DMS53 treated with DMSO at 0.1 percent for 48 hours (cell line): ENCODE measurements around the gene TMED4.
A peak's percentile ranks its signal among the peaks of the same experiment; 100 is the strongest.

Experiments used
- DNase-seq: peaks from one replicate; lab custom pipeline; 2025; ENCODE audit not compliant: unreplicated experiment; lab: John Stamatoyannopoulos, UW

The TMED4 gene

DNA sequence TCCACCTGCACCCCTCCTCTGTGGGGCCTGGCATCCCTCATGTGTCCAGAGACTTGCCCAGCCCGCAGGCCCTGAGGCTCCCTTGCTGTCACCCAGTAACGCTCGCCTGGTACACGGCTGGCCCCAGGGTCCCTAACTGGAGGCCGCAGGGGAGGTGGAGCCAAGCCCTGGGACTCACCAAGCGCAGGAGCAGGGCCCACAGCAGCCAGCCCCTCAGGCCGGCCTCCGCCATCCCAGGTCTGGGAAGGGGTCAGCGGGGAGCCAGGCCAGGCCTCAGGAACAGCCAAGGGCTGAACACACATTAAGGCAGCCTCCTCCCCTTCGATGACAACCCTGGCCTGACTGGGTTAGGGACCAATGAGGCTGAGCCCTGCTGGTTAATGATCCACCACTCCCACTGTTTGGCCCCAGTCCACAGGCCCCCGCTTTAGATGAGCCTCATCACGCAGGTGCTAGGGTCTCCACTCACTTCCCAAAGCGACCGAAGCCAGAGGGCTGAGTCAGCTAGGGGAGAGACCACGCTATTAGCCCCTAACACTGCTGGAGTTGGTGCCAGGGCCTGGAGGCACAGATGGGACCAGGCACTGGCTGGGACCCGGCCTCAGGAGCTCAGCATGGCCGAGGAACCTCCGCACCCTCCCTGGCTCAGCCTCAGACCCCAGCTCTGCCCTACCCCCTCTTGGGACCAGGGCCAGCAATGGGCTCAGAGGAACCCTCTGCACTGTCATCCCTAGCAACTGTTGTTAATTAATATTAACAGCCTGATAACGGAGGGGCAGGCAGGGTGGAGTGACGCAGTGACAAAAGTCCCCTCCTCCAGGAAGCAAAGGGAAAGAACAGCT is 40.8 kb downstream of the TMED4 start, which contains the start of gene NPC1L1:
NPC1L1 (minus strand) TSS at position 303 of the 842 bp plus-strand sequence; CDS start at position 232, 71 bp downstream.
- no peak for DNase-seq

DNA sequence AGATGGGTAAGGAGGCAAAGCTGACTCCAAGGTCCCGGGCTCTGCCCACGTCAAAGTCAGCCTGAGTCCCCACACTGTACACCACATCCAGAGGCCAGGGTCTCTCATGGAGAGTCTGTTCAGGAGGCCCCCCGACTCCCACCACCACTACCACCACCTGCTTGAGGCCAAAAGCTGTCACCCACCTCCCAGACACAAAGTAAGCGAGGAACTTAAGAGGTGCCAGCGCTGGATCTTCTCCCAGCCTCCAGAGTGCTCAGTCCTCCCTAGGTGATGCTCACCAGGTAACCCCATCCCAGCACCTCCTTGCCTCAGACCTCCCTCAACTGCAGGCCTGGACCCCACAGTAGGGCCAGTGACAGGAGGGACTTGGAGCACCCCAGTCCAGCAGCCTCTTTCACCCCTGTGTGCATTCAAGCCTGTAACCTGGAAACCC is 41.4 kb downstream of the TMED4 start:
- no peak for DNase-seq

DNA sequence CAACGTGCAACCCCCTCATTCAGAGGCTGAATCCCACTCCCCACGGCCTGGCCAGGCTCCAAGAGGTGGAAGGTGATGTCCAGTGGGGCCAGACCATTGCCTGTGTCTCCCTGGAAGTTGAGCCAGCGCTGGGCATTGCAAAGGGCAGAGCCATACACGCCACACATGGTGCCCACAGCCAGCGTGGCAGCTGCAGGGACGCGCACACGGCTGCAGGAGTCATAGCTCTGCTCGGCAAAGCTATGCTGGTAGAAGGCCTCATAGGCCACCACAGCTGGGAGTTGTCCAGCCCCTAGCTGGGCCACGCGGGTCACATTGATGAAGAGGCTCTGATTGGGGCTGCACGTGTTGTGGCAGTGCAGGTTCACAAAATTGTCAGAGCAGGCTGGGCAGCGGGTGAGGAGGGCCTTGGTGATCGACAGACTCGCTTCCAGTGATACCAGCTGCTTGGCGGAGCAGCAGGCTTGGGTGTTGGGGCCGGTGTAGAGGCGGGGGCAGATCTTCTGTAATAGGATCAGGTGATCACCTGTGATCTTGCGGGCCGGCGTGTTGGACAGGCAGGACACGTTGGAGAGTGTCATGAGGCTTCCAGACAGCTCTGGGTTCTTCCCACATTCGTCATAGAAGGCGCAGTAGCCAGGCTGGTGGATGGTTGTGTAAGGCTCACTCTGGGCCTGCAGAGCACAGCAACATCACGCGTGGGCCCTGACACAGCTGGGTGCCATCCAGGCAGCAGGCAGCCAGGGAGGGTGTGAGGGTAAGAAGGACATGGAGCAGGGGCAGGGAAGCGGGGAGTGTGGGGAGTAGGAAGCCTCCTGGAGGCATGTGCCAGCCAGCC is 42.1 kb downstream of the TMED4 start:
- DNase-seq, result no peak

DNA sequence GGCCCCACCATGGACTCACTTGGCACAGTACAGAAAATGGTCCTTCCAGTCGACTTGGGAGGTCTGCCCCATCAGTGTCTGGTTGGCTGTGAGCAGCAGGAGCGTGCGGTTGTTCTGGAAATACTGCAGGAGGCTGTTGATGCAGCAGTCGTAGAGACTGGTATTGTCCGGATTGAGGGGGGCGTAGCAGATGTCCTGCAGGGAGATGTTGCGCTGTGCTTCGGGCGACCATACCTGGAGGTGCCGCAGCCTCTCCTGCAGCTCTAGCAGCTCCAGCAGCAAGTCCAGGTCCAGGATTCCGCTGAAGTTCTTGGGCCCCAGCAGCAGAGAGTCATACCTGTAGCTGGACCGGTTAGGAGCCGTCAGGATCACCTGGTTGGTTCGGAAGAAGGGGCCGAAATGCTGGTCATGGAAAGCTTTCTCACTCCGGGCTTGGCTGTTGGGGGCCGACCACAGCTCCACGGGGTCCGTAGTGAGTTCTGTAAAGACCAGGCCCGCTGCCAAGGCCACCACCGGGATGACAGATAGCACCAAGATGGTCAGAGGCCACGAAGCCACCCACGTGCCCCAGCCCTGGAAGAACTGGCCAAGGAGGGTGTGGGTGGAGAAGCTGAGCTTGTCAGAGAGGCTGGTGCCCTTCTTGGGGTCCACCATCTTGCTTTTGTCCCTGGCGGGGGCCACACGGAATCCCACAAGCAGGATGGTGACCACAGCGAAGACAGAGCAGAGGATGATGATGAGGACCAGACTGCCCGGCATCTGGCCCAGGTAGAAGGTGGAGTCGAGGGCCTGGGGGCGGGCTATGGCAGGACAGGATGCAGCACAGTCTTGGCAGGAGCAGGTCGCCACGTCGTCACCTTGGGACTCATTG is 43.0 kb downstream of the TMED4 start:
- DNase-seq, result no peak

DNA sequence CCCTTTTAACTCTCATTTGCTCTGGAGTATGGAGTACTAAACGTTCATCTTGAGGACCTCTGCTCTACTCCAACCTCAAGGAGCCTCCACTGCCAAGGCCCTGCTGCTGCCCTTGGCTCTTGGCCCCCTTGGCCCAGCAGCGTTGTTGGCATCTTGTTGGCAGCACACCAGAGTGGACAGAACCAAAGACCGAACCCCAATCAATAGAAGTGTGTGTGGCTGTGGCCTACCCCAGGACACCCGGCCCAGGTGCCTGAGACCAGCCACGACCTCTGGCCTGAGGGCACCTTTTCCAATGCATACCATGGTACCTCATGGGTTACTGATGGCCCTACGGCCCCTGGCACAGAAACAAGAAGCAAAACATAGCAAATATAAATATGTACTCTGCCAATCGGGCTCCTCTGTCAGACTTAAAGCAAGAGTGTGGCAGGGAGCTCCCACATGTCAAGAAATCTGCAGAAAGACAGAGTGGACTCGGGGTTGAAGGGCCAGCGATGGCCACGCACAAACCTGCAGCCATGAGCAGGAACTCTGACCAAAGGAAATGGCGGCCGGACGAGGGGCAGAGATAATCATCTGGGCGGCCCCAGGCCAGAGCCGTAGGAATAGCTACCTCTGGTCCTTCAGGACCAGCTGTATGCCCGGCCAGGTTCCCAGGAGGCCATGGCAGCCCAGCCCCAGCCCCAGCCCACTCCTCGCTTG is 43.8 kb downstream of the TMED4 start:
- DNase-seq, result no peak

DNA sequence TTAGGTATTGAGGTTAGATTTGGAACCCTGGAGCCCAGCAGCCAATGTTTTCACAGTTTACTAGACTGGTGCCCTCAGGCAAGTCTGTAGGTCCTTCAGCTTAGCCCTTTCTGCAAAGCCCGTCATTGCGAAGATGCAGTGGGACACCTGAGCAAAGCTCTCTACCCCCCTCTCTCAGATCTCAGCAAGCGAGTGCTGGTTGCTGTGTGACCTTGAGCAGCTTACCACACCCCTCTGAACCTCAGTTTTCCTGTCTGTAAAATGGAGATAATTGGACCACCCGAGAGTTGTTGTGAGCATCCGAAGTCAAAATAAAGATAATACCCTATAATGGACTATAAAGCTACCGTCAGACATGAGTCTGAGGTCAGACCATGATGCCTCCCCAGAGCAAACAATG is 44.6 kb downstream of the TMED4 start:
- DNase-seq, result no peak

DNA sequence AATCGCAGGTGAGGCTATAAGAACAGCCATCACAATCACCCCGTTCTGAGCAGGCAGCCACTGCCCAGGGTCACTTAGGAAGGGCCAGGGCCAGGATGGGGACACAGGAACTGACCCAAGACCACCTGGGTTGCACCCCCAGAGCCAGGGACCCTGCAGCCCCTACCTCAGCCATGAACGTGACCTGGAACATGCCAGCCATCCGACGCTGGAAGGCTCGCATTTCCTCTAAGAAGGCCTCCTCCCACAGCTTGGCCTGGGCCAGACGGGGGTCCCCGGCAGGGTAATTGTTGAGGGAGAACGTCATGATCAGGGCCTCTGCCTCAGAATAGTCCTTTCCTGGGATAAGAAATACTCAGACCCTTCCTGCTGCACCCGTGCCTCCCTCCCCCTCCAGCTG is 45.9 kb downstream of the TMED4 start:
- DNase-seq, result no peak

DNA sequence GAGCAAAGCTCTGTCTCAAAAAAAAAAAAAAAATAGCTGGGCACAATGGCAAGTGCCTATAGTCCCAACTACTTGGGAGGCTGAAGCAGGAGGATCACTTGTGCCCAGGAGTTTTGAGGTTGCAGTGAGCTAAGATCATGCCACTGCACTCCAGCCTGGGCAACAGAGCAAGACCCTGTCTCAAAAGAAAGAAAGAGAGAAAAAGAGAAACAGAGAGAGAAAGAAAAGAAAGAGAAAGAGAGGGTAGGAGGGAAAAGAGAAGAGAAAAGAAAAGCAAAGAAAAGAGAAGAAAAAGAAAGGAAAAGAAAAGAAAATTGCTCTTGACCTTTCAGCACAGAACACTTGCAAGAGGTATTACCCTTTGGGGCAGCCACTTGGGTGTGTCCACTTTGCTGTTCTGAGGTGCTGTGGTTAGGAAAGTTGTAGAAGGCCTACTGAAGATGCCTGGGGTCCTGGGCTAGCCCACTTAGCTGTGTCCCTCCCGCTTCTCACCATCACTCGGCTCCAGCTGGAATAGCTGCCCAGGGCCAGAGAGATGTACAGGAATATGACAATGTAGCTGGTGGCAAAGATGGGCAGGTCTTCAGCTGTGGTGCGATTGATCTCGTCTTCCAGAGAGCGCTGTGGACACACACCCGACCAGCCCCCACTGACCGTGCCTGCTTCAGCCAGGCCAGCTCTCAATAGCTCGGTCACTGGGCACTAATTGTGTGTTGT is 46.5 kb downstream of the TMED4 start:
- no peak for DNase-seq

DNA sequence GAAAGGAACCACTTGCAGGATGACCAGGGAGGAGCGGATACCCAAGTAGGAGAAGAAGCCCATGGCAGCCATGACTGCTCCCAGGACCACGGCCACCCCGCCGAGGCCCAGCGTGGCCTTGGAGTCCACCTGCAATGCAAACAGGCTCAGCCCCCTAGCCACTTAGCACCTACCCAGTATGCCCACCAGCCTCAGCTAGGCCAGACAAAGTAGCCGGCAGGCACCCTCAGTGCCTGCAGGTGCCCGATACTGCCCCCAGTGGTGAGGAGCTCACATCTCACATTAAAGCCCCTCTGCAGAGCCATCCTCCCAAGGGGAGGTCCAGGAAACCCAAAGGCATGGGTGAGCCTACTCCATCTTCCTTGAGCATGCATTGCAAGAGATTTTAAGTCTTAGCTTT is 47.5 kb downstream of the TMED4 start:
- peak; percentile 72 for DNase-seq

DNA sequence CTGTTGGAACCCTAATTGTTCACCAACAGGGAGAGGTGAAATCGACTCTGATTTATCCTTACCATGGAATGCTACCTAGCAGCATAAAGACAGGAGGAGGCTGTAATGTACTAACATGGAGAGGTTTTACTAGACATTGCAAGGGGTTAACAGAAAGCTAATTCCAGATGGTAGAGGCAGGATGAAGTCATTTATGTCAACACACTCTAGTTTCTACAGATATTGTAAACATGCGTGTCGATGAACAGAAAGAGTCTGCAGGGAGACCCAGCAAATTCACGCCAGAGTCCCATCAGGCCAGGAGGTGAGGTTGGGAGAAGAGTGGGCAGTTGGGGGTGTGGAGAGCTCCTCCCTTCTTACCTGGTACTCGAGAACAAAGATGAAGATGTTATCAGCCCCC is 47.9 kb downstream of the TMED4 start:
- DNase-seq, result peak; percentile 94

DNA sequence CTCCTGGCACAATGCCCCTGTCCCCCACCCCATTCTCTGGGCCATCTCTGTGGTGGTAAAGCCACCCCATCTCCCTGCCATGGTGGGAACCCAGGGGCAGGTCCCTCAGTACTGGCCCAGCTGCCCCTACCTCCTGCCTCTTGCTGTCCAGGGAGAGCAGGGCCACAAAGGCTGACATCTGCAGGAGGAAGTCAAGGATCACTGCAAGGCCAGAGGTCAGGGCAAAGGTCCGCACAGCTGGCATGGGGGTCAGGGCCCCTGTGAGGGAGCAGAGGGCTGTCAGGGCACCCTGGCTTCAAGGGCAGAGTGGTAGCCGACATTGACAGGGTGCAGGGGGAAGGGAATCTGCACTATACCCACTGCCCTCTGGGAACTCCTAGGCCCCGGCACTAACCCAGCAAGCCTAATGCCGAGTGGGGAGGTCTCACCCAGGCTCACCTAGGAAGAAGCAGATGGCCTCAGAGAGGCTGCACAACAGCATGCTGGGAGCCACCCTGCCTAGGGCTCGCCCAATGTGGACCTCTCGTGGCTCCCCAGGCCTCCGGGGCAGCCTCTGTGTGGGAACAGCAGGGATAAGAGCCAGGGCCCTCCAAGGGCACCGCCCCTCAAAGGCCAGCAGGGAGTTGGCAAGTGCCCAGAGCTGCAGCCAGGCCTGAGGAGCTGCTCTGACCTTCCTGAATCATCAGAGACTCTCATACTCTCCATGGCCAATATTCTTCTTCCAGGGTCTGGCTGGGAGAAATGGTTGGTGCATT is 48.6 kb downstream of the TMED4 start:
- DNase-seq, result peak; percentile 87

DNA sequence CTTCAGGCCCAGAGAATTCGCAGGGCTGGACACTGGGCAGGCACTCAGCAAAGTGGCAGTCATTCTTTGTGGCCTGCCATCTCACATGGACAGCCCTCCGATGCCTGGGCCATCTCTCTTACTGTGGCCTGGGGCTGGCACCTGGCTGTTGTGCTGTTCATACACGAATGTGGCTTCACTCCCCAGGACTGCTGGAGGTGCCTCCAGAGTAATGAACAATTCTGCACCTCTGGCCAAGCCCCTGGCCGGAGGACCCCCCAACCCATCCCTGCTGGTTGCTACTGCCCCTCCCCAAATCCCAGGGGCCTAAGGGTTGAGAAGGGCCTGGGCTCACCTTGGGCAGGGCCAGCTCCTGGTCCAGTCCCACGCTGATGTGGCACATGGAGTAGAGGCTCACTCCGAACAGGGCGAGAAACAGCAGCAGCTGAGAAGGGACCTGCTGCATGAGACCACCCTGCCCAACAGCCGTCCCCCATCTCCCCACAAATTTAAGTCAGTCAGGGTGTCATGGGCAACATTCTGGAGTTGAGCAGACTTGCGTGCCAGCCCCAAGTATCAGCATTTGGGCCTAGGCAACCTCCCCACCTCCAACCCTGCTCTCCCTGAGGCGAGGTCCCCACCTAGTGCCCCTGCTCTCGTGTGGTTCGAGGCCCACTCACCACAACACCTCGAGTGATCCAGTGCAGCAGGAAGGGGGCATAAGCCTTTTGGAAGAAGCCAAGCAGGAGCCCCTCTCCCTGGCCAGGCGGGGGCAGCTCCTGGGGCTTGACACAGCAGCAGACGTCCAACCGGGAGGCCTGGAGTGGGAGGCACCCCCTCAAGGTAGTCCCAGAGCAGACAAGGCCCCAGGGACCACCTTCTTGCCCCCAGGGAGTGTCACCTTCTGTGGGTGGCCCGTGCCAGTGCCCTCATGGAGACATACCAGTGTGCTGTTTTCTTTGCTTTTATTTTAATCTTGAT is 50.3 kb downstream of the TMED4 start:
- no peak for DNase-seq

DNA sequence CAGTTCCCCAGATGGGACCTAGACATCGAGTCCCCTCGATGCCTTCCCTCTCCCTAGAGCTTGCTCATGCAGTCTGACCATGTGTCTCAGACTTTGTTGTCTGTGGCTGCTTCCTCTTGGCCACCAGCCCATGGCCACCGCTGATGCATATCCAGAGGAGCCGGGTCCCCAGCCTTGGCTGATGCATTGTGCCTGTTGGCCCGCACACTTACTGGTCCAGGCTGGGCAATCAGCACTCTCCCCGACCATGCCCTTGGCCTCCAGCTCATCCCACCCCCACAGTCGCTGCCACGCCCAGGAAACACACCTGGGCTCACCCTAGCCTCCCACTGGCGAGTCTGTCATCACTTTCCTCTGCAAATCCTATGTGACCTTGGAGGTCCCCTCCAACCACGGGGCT is 51.0 kb downstream of the TMED4 start:
- peak; percentile 29 for DNase-seq
